ENCODE data around the gene TINCR. TPM values are rescaled to one million over a fixed set of nuclear protein-coding genes. Genes with fewer than 3 reads are reported as not detected.

Gene TINCR
- total RNA-seq, 4 donors from 2014 or later, result 250 to 282 (median 259) TPM

- H3K4me3 ChIP-seq (ENCODE audit: low read depth, poor library complexity, severe bottlenecking), result no peak overlapping the region
- no peak for DNase-seq (ENCODE audit: low spot score in 2 of 2)
- intact Hi-C loops (cut with DNase I; ENCODE audit: low total_unique reads), result loop anchor here (5.0 kb wide), 1 partner anchor 515 kb away; no protein-coding TSS in a partner anchor
- whole genome bisulfite sequencing, 2 donors, result 83 to 92% methylated on average over 7 of the region's 7 CpGs
- TF ChIP-seq POLR2A (IDR thresholded peaks at IDR 0.05) (no peak), CTCF (IDR thresholded peaks at IDR 0.05) (no peak)
Measured at GRCh38 chr19:5562280-5562679, 5.5 kb downstream of the TINCR start.

- intact Hi-C loops (cut with DNase I; ENCODE audit: low total_unique reads), result loop anchor here (5.0 kb wide), 1 partner anchor 514 kb away; no protein-coding TSS in a partner anchor
- TF ChIP-seq POLR2A (IDR thresholded peaks at IDR 0.05), result no peak
- no peak for TF ChIP-seq CTCF (IDR thresholded peaks at IDR 0.05)
- no peak overlapping the region for H3K4me3 ChIP-seq (ENCODE audit: low read depth, poor library complexity, severe bottlenecking)
- DNase-seq (ENCODE audit: low spot score in 2 of 2), result no peak
- WGBS, 2 donors, result 89 to 94% methylated on average over 6 of the region's 6 CpGs
Measured at GRCh38 chr19:5561559-5561958, 6.2 kb downstream of the TINCR start.

- no peak for DNase-seq (ENCODE audit: low spot score in 2 of 2)
- 27 to 30% methylated on average over 13 to 19 of the region's 19 CpGs for WGBS, 2 donors
- no peak overlapping the region for H3K4me3 ChIP-seq (ENCODE audit: low read depth, poor library complexity, severe bottlenecking)
- intact Hi-C loops (cut with DNase I; ENCODE audit: low total_unique reads), result loop anchor here (5.0 kb wide), 1 partner anchor 513 kb away; no protein-coding TSS in a partner anchor
- TF ChIP-seq POLR2A (IDR thresholded peaks at IDR 0.05) (no peak), CTCF (IDR thresholded peaks at IDR 0.05) (no peak)
Measured at GRCh38 chr19:5560156-5560555, 7.6 kb downstream of the TINCR start.

- intact Hi-C loops (cut with DNase I; ENCODE audit: low total_unique reads), result loop anchor here (5.0 kb wide), 1 partner anchor 512 kb away; no protein-coding TSS in a partner anchor
- no peak for DNase-seq (ENCODE audit: low spot score in 2 of 2)
- no peak overlapping the region for H3K4me3 ChIP-seq (ENCODE audit: low read depth, poor library complexity, severe bottlenecking)
- 20 to 30% methylated on average over 3 of the region's 3 CpGs for WGBS, 2 donors
- TF ChIP-seq CTCF (IDR thresholded peaks at IDR 0.05), result no peak
- TF ChIP-seq POLR2A (IDR thresholded peaks at IDR 0.05), result no peak
Measured at GRCh38 chr19:5559804-5560133, 8.0 kb downstream of the TINCR start.

- TF ChIP-seq CTCF (IDR thresholded peaks at IDR 0.05) (no peak), POLR2A (IDR thresholded peaks at IDR 0.05) (no peak)
- intact Hi-C loops (cut with DNase I; ENCODE audit: low total_unique reads), result no loop called here
- WGBS, 2 donors, result 49 to 59% methylated on average over 2 of the region's 2 CpGs
- H3K4me3 ChIP-seq (ENCODE audit: low read depth, poor library complexity, severe bottlenecking), result no peak overlapping the region
- DNase-seq (ENCODE audit: low spot score in 2 of 2), result no peak
Measured at GRCh38 chr19:5558101-5558621, 9.6 kb downstream of the TINCR start.

- intact Hi-C loops (cut with DNase I; ENCODE audit: low total_unique reads), result no loop called here
- no peak overlapping the region for H3K4me3 ChIP-seq (ENCODE audit: low read depth, poor library complexity, severe bottlenecking)
- WGBS, 2 donors, result 20 to 37% methylated on average over 8 to 13 of the region's 13 CpGs
- no peak for TF ChIP-seq POLR2A (IDR thresholded peaks at IDR 0.05)
- TF ChIP-seq CTCF (IDR thresholded peaks at IDR 0.05), result no peak
- peak; percentile 71 to 89 for DNase-seq (ENCODE audit: low spot score in 2 of 2)
Measured at GRCh38 chr19:5557691-5558090, 10.1 kb downstream of the TINCR start.

Measured in lower leg skin (tissue), 4 donors.